Fibroblast of the aortic adventitia (primary cell): ENCODE measurements around the gene NFIL3. TPM values are rescaled to one million over a fixed set of nuclear protein-coding genes. Genes with fewer than 3 reads are reported as not detected.

ENCODE experiments used
- DNase-seq: peaks from one replicate; pipeline ENCODE4 v3.0.0-alpha.2; 2010; ENCODE audit warnings: low read depth
- H3K4me3 ChIP-seq: 2 replicates; pipeline ENCODE4 v1.5.1; 2011; ENCODE audit warnings: low read depth, mild to moderate bottlenecking, control low read depth, low read length, moderate library complexity
- total RNA-seq: library from RNA; depleted of rRNA; stranded (reverse); fragments of >200 nt; gene quantifications from 2 replicates; pipeline ENCODE4 v1.2.3, GENCODE V29; 2012; ENCODE audit warnings: low replicate concordance
- TF ChIP-seq, protein P1 (sequence below): IDR thresholded peaks from 2 replicates; pipeline ENCODE4 v1.5.1; 2011; ENCODE audit warnings: mild to moderate bottlenecking, low read length, control low read depth, inconsistent platforms; ENCODE audit not compliant: insufficient read depth

The NFIL3 gene
- total RNA-seq, 1 donor, result 18.8 TPM

DNA sequence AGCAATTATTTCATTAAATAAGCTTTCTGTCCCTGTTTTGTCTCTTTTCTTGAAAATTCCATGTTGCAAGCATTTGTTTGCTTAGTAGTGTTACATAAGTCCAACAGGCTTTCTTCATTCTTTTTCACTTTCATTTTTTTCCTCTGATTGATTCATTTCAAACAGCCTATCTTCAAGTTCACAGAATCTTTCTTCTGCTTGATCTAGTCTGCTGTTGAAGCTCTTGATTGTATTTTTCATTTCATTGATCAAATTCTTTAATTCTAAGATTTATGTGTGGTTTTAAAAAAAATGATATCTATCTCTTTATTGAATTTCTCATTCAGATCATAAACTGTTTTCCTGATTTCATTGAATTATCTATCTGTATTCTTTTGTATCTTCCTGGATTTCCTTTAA lies 20.4 kb upstream of the NFIL3 start:
- no peak overlapping the region for H3K4me3 ChIP-seq
- no peak for DNase-seq
- TF ChIP-seq, protein P1, sequence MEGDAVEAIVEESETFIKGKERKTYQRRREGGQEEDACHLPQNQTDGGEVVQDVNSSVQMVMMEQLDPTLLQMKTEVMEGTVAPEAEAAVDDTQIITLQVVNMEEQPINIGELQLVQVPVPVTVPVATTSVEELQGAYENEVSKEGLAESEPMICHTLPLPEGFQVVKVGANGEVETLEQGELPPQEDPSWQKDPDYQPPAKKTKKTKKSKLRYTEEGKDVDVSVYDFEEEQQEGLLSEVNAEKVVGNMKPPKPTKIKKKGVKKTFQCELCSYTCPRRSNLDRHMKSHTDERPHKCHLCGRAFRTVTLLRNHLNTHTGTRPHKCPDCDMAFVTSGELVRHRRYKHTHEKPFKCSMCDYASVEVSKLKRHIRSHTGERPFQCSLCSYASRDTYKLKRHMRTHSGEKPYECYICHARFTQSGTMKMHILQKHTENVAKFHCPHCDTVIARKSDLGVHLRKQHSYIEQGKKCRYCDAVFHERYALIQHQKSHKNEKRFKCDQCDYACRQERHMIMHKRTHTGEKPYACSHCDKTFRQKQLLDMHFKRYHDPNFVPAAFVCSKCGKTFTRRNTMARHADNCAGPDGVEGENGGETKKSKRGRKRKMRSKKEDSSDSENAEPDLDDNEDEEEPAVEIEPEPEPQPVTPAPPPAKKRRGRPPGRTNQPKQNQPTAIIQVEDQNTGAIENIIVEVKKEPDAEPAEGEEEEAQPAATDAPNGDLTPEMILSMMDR, result no peak

DNA sequence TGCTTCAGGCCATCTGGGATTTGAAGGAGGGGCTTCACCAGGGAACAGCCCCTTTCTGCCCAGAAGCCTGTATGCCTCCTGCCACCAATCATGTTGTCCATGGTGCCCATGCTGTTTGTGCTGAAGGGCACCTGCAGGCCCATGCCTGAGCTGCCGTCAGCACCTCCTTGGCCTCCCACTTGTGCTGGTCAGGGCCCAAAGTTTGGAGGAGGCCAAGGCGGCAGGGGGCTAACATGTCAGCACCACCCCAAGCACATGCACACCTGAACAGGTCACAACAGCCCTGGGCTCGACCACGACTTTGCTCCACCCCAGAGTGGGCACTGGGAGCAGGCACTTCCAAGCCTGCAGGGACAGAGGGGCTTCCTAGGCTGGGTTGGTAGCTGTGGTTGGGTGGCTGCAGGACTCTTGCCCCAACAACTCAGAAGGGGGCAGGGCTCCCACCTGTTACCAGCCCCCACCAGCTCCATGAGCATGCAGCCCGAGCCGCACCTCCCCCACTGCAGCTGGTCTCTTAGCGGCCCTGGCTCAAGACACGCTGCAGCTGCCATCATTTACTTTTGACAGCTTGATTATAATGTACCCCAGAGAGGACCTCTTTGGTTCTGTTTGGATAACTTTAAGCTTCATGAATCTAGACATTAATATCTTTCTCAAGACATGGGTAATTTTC lies 19.8 kb upstream of the NFIL3 start:
- DNase-seq, result no peak
- TF ChIP-seq, protein P1, result no peak
- no peak overlapping the region for H3K4me3 ChIP-seq

DNA sequence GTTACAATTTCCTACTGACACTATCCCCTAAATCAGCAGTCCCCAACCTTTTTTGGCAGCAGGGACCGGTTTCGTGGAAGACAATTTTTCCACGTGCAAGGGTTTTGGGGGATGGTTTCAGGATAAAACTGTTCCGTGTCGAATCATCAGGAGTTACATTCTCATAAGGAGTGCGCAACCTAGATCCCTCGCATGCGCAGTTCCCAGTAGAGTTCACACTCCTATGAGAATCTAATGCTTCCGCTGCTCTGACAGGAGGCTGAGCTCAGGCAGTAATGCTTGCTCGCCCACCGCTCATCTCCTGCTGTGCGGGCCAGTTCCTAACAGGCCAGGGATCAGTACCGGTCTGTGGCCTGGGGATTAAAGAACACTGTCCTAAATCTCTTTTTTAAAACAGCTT lies 13.2 kb upstream of the NFIL3 start:
- no peak for DNase-seq
- TF ChIP-seq, protein P1, result no peak
- no peak overlapping the region for H3K4me3 ChIP-seq

DNA sequence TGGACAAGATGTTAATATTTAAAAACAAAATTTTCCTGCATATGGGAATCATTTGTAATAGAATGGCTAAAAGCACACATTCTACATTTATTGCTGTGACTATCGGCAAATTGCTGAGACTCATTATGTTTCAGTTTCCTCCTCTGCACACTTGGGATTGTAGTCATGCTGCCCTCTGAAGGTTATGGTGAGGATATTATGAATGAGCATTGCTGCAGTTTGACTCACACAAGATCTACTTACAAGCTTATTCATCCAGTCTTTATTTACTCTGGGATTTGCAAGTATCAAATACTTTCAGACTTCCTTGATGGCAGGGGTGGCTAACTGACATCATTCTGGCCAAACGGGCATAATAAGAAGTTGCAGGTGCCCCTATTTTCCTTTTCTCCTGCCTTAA lies 9.5 kb upstream of the NFIL3 start:
- H3K4me3 ChIP-seq, result no peak overlapping the region
- peak; percentile 92 for DNase-seq
- TF ChIP-seq, protein P1, result peak; percentile 60

DNA sequence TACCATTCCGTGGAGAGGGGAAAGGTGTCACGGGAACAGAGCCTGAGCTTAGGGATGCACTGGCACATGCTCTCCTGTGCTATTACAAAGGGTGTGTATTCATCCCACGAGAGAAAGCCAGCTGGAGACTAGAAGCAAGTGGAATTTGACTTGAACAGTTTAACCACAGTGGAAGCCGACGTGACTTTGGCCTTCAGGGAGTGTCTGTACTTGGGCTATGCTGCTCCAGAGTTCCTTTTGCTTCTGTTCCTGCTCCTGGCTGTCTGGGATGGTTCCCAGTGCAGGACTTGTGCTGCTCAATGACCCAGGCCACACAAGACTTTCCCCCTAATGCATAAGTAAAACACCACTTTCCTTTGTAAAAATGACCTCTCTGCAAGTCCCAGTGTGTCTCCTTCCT lies 7.9 kb upstream of the NFIL3 start:
- no peak overlapping the region for H3K4me3 ChIP-seq
- DNase-seq, result no peak
- TF ChIP-seq, protein P1, result no peak

DNA sequence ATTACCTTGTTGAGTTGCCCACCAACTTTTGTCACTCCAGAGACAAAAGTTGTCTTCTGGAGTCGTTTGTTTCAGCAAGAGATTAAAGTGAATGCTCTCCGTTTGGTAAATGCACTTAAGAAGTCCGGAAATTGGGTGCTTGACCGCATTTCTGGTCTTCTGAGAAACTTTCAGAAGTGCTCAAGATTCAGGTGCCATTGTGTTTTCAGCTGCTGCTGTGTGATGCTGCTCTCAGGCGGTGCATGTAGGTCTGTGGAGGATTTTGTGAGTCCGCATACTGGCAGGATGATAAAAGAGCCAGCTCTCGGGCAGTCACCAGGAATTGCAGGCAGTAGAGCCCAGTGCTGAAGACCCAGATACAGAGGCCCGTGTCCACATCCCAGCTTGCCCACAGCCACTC lies 5.9 kb upstream of the NFIL3 start:
- TF ChIP-seq, protein P1, result no peak
- DNase-seq, result no peak

DNA sequence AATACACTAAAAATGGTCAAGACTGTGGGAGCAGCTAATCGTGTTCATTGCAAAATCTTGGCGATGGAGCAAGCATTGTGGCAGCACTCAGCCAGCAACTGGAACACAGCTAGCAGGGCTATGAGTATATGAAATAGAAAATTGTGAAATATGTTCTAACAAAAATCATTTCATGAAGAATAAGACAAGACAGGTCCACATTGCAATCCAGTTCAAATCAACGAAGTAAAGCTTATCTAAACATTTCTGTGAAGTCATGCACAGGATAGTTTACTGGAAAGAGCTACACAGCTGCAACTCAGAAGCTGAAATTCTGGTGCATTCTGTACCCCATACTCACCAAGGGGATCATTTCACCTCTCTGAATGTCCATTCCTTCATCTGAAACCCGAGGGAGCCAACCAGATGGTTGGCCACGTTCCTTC lies 5.3 kb upstream of the NFIL3 start:
- peak; percentile 93 for DNase-seq
- TF ChIP-seq, protein P1, result no peak
- H3K4me3 ChIP-seq, result no peak overlapping the region

More for the DNA sequence above, 5.9 kb upstream of the NFIL3 start:
- no peak overlapping the region for H3K4me3 ChIP-seq
